Activated CD8-positive, alpha-beta memory T cell treated with anti-CD3 and anti-CD28 coated beads, Interleukin-2, amount 10 ng/mL, durations not matched to agents 7 days and 5 days (primary cell): ENCODE results near the gene CAPN8. TPM values are rescaled to one million over a fixed set of nuclear protein-coding genes. Genes with fewer than 3 reads are reported as not detected.

ENCODE experiments used
- total RNA-seq, 2 experiments: library from RNA; stranded (reverse); gene quantifications; one replicate each; pipeline ENCODE4 v1.2.3, GENCODE V29; 2021

CAPN8 gene
- total RNA-seq, 2 experiments from 2014 or later, result not detected

Other genes with a start within 250 kb of the CAPN8 start
- 100 to 1,000 TPM; 183 to 255 TPM for gene CAPN2, start 46.8 kb upstream of the CAPN8 start, total RNA-seq
- 10 to 100 TPM; 35.8 to 39.6 TPM for gene TP53BP2, start 180.2 kb upstream of the CAPN8 start, total RNA-seq